ENCODE measurements around the gene VSX1.

Gene VSX1

GRCh38 chr20:25099601-25100140, 17.7 kb upstream of the VSX1 start:
- no peak overlapping the region for H3K27ac Mint-ChIP-seq
- no peaks in the 10 kb centered on the region for H3K9me3 Mint-ChIP-seq
- peaks cover 13% of the 10 kb centered on the region for H3K4me1 Mint-ChIP-seq (ENCODE audit: low read depth)
- no peaks in the 10 kb centered on the region for H3K36me3 Mint-ChIP-seq (ENCODE audit: low read depth)
- H3K4me3 Mint-ChIP-seq, result no peak overlapping the region
- DNase-seq, result no peak
- H3K27me3 Mint-ChIP-seq, result peaks cover 4% of the 10 kb centered on the region

- Mint-ChIP-seq H3K27ac (no peak overlapping the region), H3K27me3 (peaks cover 3% of the 10 kb centered on the region), H3K4me3 (no peak overlapping the region), H3K9me3 (no peaks in the 10 kb centered on the region), H3K36me3 (ENCODE audit: low read depth) (no peaks in the 10 kb centered on the region), H3K4me1 (ENCODE audit: low read depth) (peaks cover 13% of the 10 kb centered on the region)
- DNase-seq, result no peak
Measured at GRCh38 chr20:25097498-25097897, 15.6 kb upstream of the VSX1 start.

- Mint-ChIP-seq H3K27me3 (peaks cover 6% of the 10 kb centered on the region), H3K4me3 (no peak overlapping the region), H3K27ac (peak overlapping the region; percentile 8), H3K9me3 (no peaks in the 10 kb centered on the region), H3K36me3 (ENCODE audit: low read depth) (no peaks in the 10 kb centered on the region), H3K4me1 (ENCODE audit: low read depth) (peaks cover 28% of the 10 kb centered on the region)
- DNase-seq, result peak; percentile 69
Measured at GRCh38 chr20:25090492-25091429, 8.8 kb upstream of the VSX1 start.

GRCh38 chr20:25089662-25090061, 7.7 kb upstream of the VSX1 start:
- Mint-ChIP-seq H3K36me3 (ENCODE audit: low read depth) (no peaks in the 10 kb centered on the region), H3K4me3 (no peak overlapping the region), H3K4me1 (ENCODE audit: low read depth) (peaks cover 29% of the 10 kb centered on the region), H3K27me3 (peaks cover 17% of the 10 kb centered on the region), H3K9me3 (no peaks in the 10 kb centered on the region), H3K27ac (no peak overlapping the region)
- DNase-seq, result no peak

GRCh38 chr20:25089096-25089495, 7.2 kb upstream of the VSX1 start:
- H3K9me3 Mint-ChIP-seq, result no peaks in the 10 kb centered on the region
- H3K27me3 Mint-ChIP-seq, result peaks cover 23% of the 10 kb centered on the region
- no peak for DNase-seq
- no peak overlapping the region for H3K4me3 Mint-ChIP-seq
- H3K27ac Mint-ChIP-seq, result no peak overlapping the region
- peaks cover 34% of the 10 kb centered on the region for H3K4me1 Mint-ChIP-seq (ENCODE audit: low read depth)
- H3K36me3 Mint-ChIP-seq (ENCODE audit: low read depth), result no peaks in the 10 kb centered on the region

GRCh38 chr20:25088267-25088666, 6.3 kb upstream of the VSX1 start:
- Mint-ChIP-seq H3K36me3 (ENCODE audit: low read depth) (no peaks in the 10 kb centered on the region), H3K27me3 (peaks cover 31% of the 10 kb centered on the region), H3K9me3 (no peaks in the 10 kb centered on the region), H3K27ac (no peak overlapping the region), H3K4me3 (no peak overlapping the region), H3K4me1 (ENCODE audit: low read depth) (peaks cover 42% of the 10 kb centered on the region)
- DNase-seq, result no peak

GRCh38 chr20:25087186-25087929, 5.4 kb upstream of the VSX1 start:
- Mint-ChIP-seq H3K4me3 (no peak overlapping the region), H3K27ac (no peak overlapping the region), H3K4me1 (ENCODE audit: low read depth) (peaks cover 48% of the 10 kb centered on the region), H3K27me3 (peaks cover 40% of the 10 kb centered on the region), H3K36me3 (ENCODE audit: low read depth) (no peaks in the 10 kb centered on the region), H3K9me3 (no peaks in the 10 kb centered on the region)
- no peak for DNase-seq

- Mint-ChIP-seq H3K4me3 (no peak overlapping the region), H3K36me3 (ENCODE audit: low read depth) (no peaks in the 10 kb centered on the region), H3K4me1 (ENCODE audit: low read depth) (peaks cover 39% of the 10 kb centered on the region), H3K27me3 (peaks cover 49% of the 10 kb centered on the region), H3K9me3 (no peaks in the 10 kb centered on the region), H3K27ac (no peak overlapping the region)
- DNase-seq, result no peak
Measured at GRCh38 chr20:25085756-25086495, 4.0 kb upstream of the VSX1 start.

GRCh38 chr20:25084626-25085187, 2.8 kb upstream of the VSX1 start:
- Mint-ChIP-seq H3K4me1 (ENCODE audit: low read depth) (peaks cover 30% of the 10 kb centered on the region), H3K9me3 (no peaks in the 10 kb centered on the region), H3K4me3 (peak overlapping the region; percentile 44), H3K27me3 (peaks cover 60% of the 10 kb centered on the region), H3K27ac (no peak overlapping the region), H3K36me3 (ENCODE audit: low read depth) (no peaks in the 10 kb centered on the region)
- DNase-seq, result peak; percentile 42

- no peaks in the 10 kb centered on the region for H3K36me3 Mint-ChIP-seq (ENCODE audit: low read depth)
- no peak for DNase-seq
- H3K9me3 Mint-ChIP-seq, result no peaks in the 10 kb centered on the region
- H3K4me1 Mint-ChIP-seq (ENCODE audit: low read depth), result peaks cover 28% of the 10 kb centered on the region
- no peak overlapping the region for H3K27ac Mint-ChIP-seq
- peaks cover 67% of the 10 kb centered on the region for H3K27me3 Mint-ChIP-seq
- peak overlapping the region; percentile 44 for H3K4me3 Mint-ChIP-seq
Measured at GRCh38 chr20:25083773-25084625, 2.1 kb upstream of the VSX1 start.

- no peak for DNase-seq
- Mint-ChIP-seq H3K4me3 (peak overlapping the region; percentile 27), H3K27me3 (peaks cover 75% of the 10 kb centered on the region), H3K9me3 (no peaks in the 10 kb centered on the region), H3K27ac (no peak overlapping the region), H3K4me1 (ENCODE audit: low read depth) (peaks cover 28% of the 10 kb centered on the region), H3K36me3 (ENCODE audit: low read depth) (no peaks in the 10 kb centered on the region)
Measured at GRCh38 chr20:25083141-25083772, 1.3 kb upstream of the VSX1 start.

- no peak for DNase-seq
- Mint-ChIP-seq H3K36me3 (ENCODE audit: low read depth) (no peaks in the 10 kb centered on the region), H3K9me3 (no peaks in the 10 kb centered on the region), H3K4me3 (no peak overlapping the region), H3K27ac (no peak overlapping the region), H3K4me1 (ENCODE audit: low read depth) (peaks cover 34% of the 10 kb centered on the region), H3K27me3 (peaks cover 82% of the 10 kb centered on the region)
Measured at GRCh38 chr20:25082498-25082873, 545 bp upstream of the VSX1 start.

GRCh38 chr20:25081065-25081729, 744 bp downstream of the VSX1 start:
- Mint-ChIP-seq H3K9me3 (no peaks in the 10 kb centered on the region), H3K27ac (no peak overlapping the region), H3K4me1 (ENCODE audit: low read depth) (peaks cover 41% of the 10 kb centered on the region), H3K27me3 (peaks cover 92% of the 10 kb centered on the region), H3K4me3 (no peak overlapping the region), H3K36me3 (ENCODE audit: low read depth) (no peaks in the 10 kb centered on the region)
- peak; percentile 65 for DNase-seq
